Endothelial cell of umbilical vein (primary cell): ENCODE results near the gene RFX7. TPM values are rescaled to one million over a fixed set of nuclear protein-coding genes. Genes with fewer than 3 reads are reported as not detected.

Experiments used
- BruUV-seq: library from RNA; stranded (reverse); fragments of 400-500 nt; replicated peaks from 2 replicates; lab custom pipeline; 2021; lab: Mats Ljungman, UMichigan
- CTCF ChIA-PET: fragments of 300-600, 350-600 bp; sonication (Branson Sonifier 250); formaldehyde crosslinking; loops from one replicate; lab custom pipeline; 2021; ENCODE audit warnings: antibody characterized with exemption, inconsistent platforms; lab: Charles Lee
- POLR2A ChIA-PET: fragments of 300-600, 350-600 bp; sonication (Branson Sonifier 250); formaldehyde crosslinking; loops from one replicate; lab custom pipeline; 2021; ENCODE audit warnings: antibody characterized with exemption, inconsistent platforms; lab: Charles Lee
- DNase-seq: peaks from one replicate; pipeline ENCODE4 v3.0.0-alpha.2; 2011; ENCODE audit warnings: low read depth, low spot score
- FAIRE-seq: peaks from 2 replicates; lab custom pipeline; 2011; peaks lifted over from hg19 to GRCh38; lab: Jason Lieb, UNC
- H2AFZ ChIP-seq: 2 replicates; pipeline ENCODE4 v1.6.0; 2012; ENCODE audit warnings: low read depth, low read length, control low read depth, inconsistent platforms
- H3K27ac ChIP-seq: 2 replicates; pipeline ENCODE4 v1.5.1; 2011; ENCODE audit warnings: low read depth, mild to moderate bottlenecking, control low read depth, low read length, moderate library complexity; ENCODE audit not compliant: insufficient read depth
- H3K27me3 ChIP-seq, 2 experiments: 2 replicates each; pipeline versions ENCODE4 v1.6.0 to v1.6.1; 2011; ENCODE audit warnings: low read length in 2 of 2, mixed read lengths in 1 of 2; ENCODE audit not compliant: control insufficient read depth in 2 of 2, insufficient read depth in 2 of 2
- H3K36me3 ChIP-seq, 2 experiments: 2 replicates in 1 of 2; 3 replicates in 1 of 2; pipeline ENCODE4 v1.5.1; 2011; ENCODE audit warnings: low read length in 2 of 2, mild to moderate bottlenecking in 1 of 2, moderate library complexity in 1 of 2; ENCODE audit not compliant: control insufficient read depth in 2 of 2, insufficient read depth in 2 of 2; ENCODE audit errors: extremely low read depth in 1 of 2
- H3K4me1 ChIP-seq: 3 replicates; pipeline ENCODE4 v1.5.1; 2011; ENCODE audit warnings: mild to moderate bottlenecking, low read length; ENCODE audit not compliant: control insufficient read depth, insufficient read depth; ENCODE audit errors: extremely low read depth
- H3K4me2 ChIP-seq: 2 replicates; pipeline ENCODE4 v1.6.1; 2011; ENCODE audit warnings: low read length, control low read depth, mixed read lengths; ENCODE audit not compliant: insufficient read depth
- H3K4me3 ChIP-seq, 3 experiments: fragments of 200-600 bp in 1 of 3; sonication (generic), shearing (Covaris generic) in 1 of 3; replicated peaks in 1 of 3; 2 replicates each; pipeline ENCODE4 v1.5.1; 2011 to 2016; ENCODE audit warnings: control low read depth in 3 of 3, low read length in 3 of 3, mild to moderate bottlenecking in 2 of 3, inconsistent platforms in 1 of 3, low read depth in 1 of 3, moderate library complexity in 1 of 3; ENCODE audit not compliant: insufficient read depth in 1 of 3
- H3K79me2 ChIP-seq: 2 replicates; pipeline ENCODE4 v1.6.0; 2012; ENCODE audit warnings: low read length, inconsistent platforms; ENCODE audit not compliant: control insufficient read depth, insufficient read depth
- H3K9ac ChIP-seq: replicated peaks from 2 replicates; pipeline ENCODE3; 2011; ENCODE audit warnings: low read length, control low read depth; ENCODE audit not compliant: insufficient read depth; ENCODE audit errors: extremely low read depth
- H3K9me1 ChIP-seq: replicated peaks from 3 replicates; pipeline ENCODE4 v1.6.0; 2011; ENCODE audit warnings: mild to moderate bottlenecking, low read length; ENCODE audit not compliant: control insufficient read depth, insufficient read depth; ENCODE audit errors: extremely low read depth
- H3K9me3 ChIP-seq: replicated peaks from 2 replicates; pipeline ENCODE4 v1.5.1; 2012; ENCODE audit warnings: low read length, inconsistent platforms; ENCODE audit not compliant: control insufficient read depth, insufficient read depth
- H4K20me1 ChIP-seq: replicated peaks from 2 replicates; pipeline ENCODE3; 2011; ENCODE audit warnings: mild to moderate bottlenecking, low read length; ENCODE audit not compliant: control insufficient read depth, insufficient read depth; ENCODE audit errors: extremely low read depth
- CTCF ChIP-seq, 2 donors: IDR thresholded peaks; 1 replicate in 1 of 2; 2 replicates in 1 of 2; pipeline ENCODE4 v1.5.1; 2011; ENCODE audit warnings: low read length in 2 of 2, mild to moderate bottlenecking in 2 of 2, moderate library complexity in 2 of 2, control low read depth in 1 of 2, inconsistent platforms in 1 of 2, low read depth in 1 of 2; ENCODE audit not compliant: insufficient read depth in 1 of 2; ENCODE audit errors: extremely low read depth in 1 of 2
- EZH2 ChIP-seq: IDR thresholded peaks from 2 replicates; pipeline ENCODE4 v1.6.1; 2012; ENCODE audit warnings: borderline replicate concordance, low read depth, mild to moderate bottlenecking, moderate library complexity, low read length, inconsistent platforms; ENCODE audit not compliant: severe bottlenecking
- FOS ChIP-seq: IDR thresholded peaks from 2 replicates; pipeline ENCODE4 v1.6.1; 2011; ENCODE audit warnings: mild to moderate bottlenecking, low read length, moderate library complexity, borderline replicate concordance; ENCODE audit not compliant: insufficient read depth
- GATA2 ChIP-seq: IDR thresholded peaks from 2 replicates; pipeline ENCODE4 v1.7.0; 2011; ENCODE audit warnings: low read depth, mild to moderate bottlenecking, moderate library complexity, mixed read lengths, low read length; ENCODE audit not compliant: insufficient read length, insufficient read depth
- JUN ChIP-seq: IDR thresholded peaks from 2 replicates; pipeline ENCODE4 v1.6.1; 2011; ENCODE audit warnings: borderline replicate concordance, low read depth; ENCODE audit not compliant: insufficient read length, insufficient read depth
- MYC ChIP-seq: IDR thresholded peaks from one replicate; pipeline ENCODE4 v1.6.1; 2011; ENCODE audit warnings: mild to moderate bottlenecking, low read depth, low read length
- POLR2AphosphoS5 ChIP-seq: IDR thresholded peaks from 2 replicates; pipeline ENCODE4 v1.6.1; 2012; ENCODE audit warnings: low read depth, mild to moderate bottlenecking, control low read depth, low read length, moderate library complexity; ENCODE audit not compliant: insufficient read depth
- dilution Hi-C: fragments of 300-500 bp; cut with MboI; formaldehyde crosslinking; loops from one replicate; pipeline ENCODE4 v1.15.0; 2019; ENCODE audit warnings: low sequenced_read_pairs; ENCODE audit not compliant: extremely low pct_ligation_motif_present
- intact Hi-C: fragments of 100-400 bp; cut with micrococcal nuclease; formaldehyde crosslinking; loops from one replicate; pipeline ENCODE4 v1.10.0; 2022
- polyA plus RNA-seq, 4 experiments: library from polyadenylated mRNA; depleted of rRNA in 3 of 4; stranded (reverse) in 3 of 4; unstranded in 1 of 4; fragments of >200 nt; gene quantifications; 2 replicates each; pipeline versions ENCODE4 v1.2.1 to v1.2.3, GENCODE V29; 2011 to 2012; ENCODE audit warnings: missing spikeins in 1 of 4
- total RNA-seq: library from RNA; stranded (reverse); gene quantifications from 2 replicates; pipeline ENCODE4 v1.2.3, GENCODE V29; 2021
- TF ChIP-seq, protein P1 (sequence below): IDR thresholded peaks from 2 replicates; pipeline ENCODE4 v1.6.1; 2011; ENCODE audit not compliant: insufficient read depth, insufficient read length

The RFX7 gene
- total and polyA plus RNA-seq, 2 donors (not counting 3 experiments of a cell fraction or from before 2014, with no cell fraction given), result 6.3 to 23.0 TPM

DNA sequence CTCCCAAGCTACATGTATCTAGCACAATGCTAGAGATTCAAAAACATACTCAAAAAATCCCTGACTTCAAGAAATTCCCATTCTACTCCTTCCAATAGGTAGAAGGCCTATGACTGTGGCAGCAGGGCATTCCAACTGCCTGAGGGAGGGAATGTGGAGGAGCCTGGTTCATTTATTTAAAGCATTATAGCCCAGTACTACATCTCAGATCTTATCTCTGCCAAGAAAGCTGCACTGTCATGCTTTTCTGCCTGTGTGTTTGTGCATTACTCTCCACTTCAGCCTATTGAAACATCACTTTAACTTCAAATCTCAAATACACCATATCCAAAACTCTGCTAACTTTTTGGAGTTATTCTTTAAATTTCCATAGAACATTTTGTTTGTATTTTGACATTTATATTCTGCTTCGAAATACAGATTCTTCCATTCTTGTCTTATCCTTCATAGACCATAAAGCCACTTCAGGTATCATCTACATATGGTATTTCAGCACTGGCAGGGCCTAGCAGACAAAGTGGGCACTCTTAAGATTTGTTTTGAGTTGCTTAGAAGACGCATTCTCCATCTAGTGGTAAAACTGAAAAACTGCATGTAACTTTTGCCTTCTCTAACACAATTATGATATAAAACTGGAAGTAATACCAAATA, 191.2 kb downstream of the RFX7 start:
- POLR2A ChIA-PET, result no interaction called here
- Histone ChIP-seq H3K4me2 (no peak overlapping the region), H3K9me1 (no peaks in the 10 kb centered on the region), H3K79me2 (no peaks in the 10 kb centered on the region), H3K9ac (no peak overlapping the region), H2AFZ (no peak overlapping the region), H4K20me1 (no peaks in the 10 kb centered on the region), H3K36me3 (no peaks in the 10 kb centered on the region), H3K9me3 (no peaks in the 10 kb centered on the region), H3K4me3 (no peak overlapping the region), H3K4me1 (peaks cover 3% of the 10 kb centered on the region), H3K27ac (no peak overlapping the region), H3K27me3 (no peaks in the 10 kb centered on the region)
- intact Hi-C loops, result loop anchor here (1.0 to 5.0 kb wide), 5 partner anchors 59 to 404 kb away; partner anchors contain the start of gene NEDD4
- CTCF ChIA-PET, result interaction anchor here (0.7 to 4.0 kb wide), 26 partner anchors 9 to 406 kb away, joined by 3 to 45 read pairs (median 4); partner anchors contain the start of gene NEDD4
- peak; percentile 56 for DNase-seq
- BruUV-seq, result no TSS peak
- dilution Hi-C loops, result no loop called here
- TF ChIP-seq, protein P1, sequence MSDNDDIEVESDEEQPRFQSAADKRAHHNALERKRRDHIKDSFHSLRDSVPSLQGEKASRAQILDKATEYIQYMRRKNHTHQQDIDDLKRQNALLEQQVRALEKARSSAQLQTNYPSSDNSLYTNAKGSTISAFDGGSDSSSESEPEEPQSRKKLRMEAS, result no peak
- TF ChIP-seq JUN, result no peak
- no peak for TF ChIP-seq GATA2
- TF ChIP-seq POLR2AphosphoS5, result no peak
- TF ChIP-seq CTCF (IDR thresholded peaks at IDR 0.05; ENCODE audit: extremely low read depth in 1 of 2, insufficient read depth in 1 of 2, low read depth in 1 of 2, low read length in 2 of 2), result peak; percentile 40 to 60
- TF ChIP-seq MYC, result no peak
- TF ChIP-seq EZH2, result no peak
- TF ChIP-seq FOS, result no peak
- peak; percentile 83 for FAIRE-seq
